ENCODE data around the gene ROR2. TPM values are rescaled to one million over a fixed set of nuclear protein-coding genes. Genes with fewer than 3 reads are reported as not detected.

The ROR2 gene
- total RNA-seq, 1 donor, result 13.8 TPM

- no peak overlapping the region for H2AFZ ChIP-seq (ENCODE audit: low read length)
- H3K27ac ChIP-seq (ENCODE audit: low read depth, low read length), result no peak overlapping the region
- no peak for DNase-seq (ENCODE audit: insufficient read length, low spot score, missing footprints)
- peaks cover 21% of the 10 kb centered on the region for H3K27me3 ChIP-seq (ENCODE audit: insufficient read depth, low read length)
- H3K36me3 ChIP-seq (ENCODE audit: insufficient read depth, low read length), result no peaks in the 10 kb centered on the region
- H3K4me2 ChIP-seq (ENCODE audit: insufficient read depth, low read length), result no peak overlapping the region
- no peak for TF ChIP-seq CTCF (IDR thresholded peaks at IDR 0.05; ENCODE audit: extremely low read depth, low read depth, low read length)
- H4K20me1 ChIP-seq (ENCODE audit: insufficient read depth, low read length), result no peaks in the 10 kb centered on the region
- no peaks in the 10 kb centered on the region for H3K79me2 ChIP-seq (ENCODE audit: insufficient read depth, low read length)
- H3K4me3 ChIP-seq (ENCODE audit: insufficient read depth, low read length), result no peak overlapping the region
- peaks cover 3% of the 10 kb centered on the region for H3K4me1 ChIP-seq (ENCODE audit: insufficient read depth, low read length)
- no peaks in the 10 kb centered on the region for H3K9me3 ChIP-seq (ENCODE audit: low read depth, low read length)
These were observed 53.4 kb downstream of the ROR2 start for GRCh38 chr9:91896513-91897121.

- no peak overlapping the region for H3K27ac ChIP-seq (ENCODE audit: low read depth, low read length)
These were observed 53.9 kb downstream of the ROR2 start for GRCh38 chr9:91896097-91896496.

GRCh38 chr9:91894536-91894935, 55.5 kb downstream of the ROR2 start:
- H3K4me1 ChIP-seq (ENCODE audit: insufficient read depth, low read length), result peaks cover 3% of the 10 kb centered on the region
- no peak for DNase-seq (ENCODE audit: insufficient read length, low spot score, missing footprints)
- no peaks in the 10 kb centered on the region for H4K20me1 ChIP-seq (ENCODE audit: insufficient read depth, low read length)
- no peaks in the 10 kb centered on the region for H3K9me3 ChIP-seq (ENCODE audit: low read depth, low read length)
- H3K36me3 ChIP-seq (ENCODE audit: insufficient read depth, low read length), result no peaks in the 10 kb centered on the region
- no peaks in the 10 kb centered on the region for H3K79me2 ChIP-seq (ENCODE audit: insufficient read depth, low read length)
- H3K27ac ChIP-seq (ENCODE audit: low read depth, low read length), result no peak overlapping the region
- no peak overlapping the region for H3K4me2 ChIP-seq (ENCODE audit: insufficient read depth, low read length)
- peaks cover 17% of the 10 kb centered on the region for H3K27me3 ChIP-seq (ENCODE audit: insufficient read depth, low read length)
- no peak for TF ChIP-seq CTCF (IDR thresholded peaks at IDR 0.05; ENCODE audit: extremely low read depth, low read depth, low read length)
- no peak overlapping the region for H3K4me3 ChIP-seq (ENCODE audit: insufficient read depth, low read length)
- H2AFZ ChIP-seq (ENCODE audit: low read length), result no peak overlapping the region

More at GRCh38 chr9:91896097-91896496, 53.9 kb downstream of the ROR2 start:
- TF ChIP-seq CTCF (IDR thresholded peaks at IDR 0.05; ENCODE audit: extremely low read depth, low read depth, low read length), result no peak
- no peaks in the 10 kb centered on the region for H3K9me3 ChIP-seq (ENCODE audit: low read depth, low read length)
- no peak for DNase-seq (ENCODE audit: insufficient read length, low spot score, missing footprints)
- no peak overlapping the region for H3K4me2 ChIP-seq (ENCODE audit: insufficient read depth, low read length)
- H2AFZ ChIP-seq (ENCODE audit: low read length), result no peak overlapping the region
- peaks cover 21% of the 10 kb centered on the region for H3K27me3 ChIP-seq (ENCODE audit: insufficient read depth, low read length)
- no peak overlapping the region for H3K4me3 ChIP-seq (ENCODE audit: insufficient read depth, low read length)
- H3K79me2 ChIP-seq (ENCODE audit: insufficient read depth, low read length), result no peaks in the 10 kb centered on the region
- H3K36me3 ChIP-seq (ENCODE audit: insufficient read depth, low read length), result no peaks in the 10 kb centered on the region
- H3K4me1 ChIP-seq (ENCODE audit: insufficient read depth, low read length), result peaks cover 3% of the 10 kb centered on the region
- H4K20me1 ChIP-seq (ENCODE audit: insufficient read depth, low read length), result no peaks in the 10 kb centered on the region

- Histone ChIP-seq H3K4me2 (ENCODE audit: insufficient read depth, low read length) (no peak overlapping the region), H3K36me3 (ENCODE audit: insufficient read depth, low read length) (no peaks in the 10 kb centered on the region), H3K4me1 (ENCODE audit: insufficient read depth, low read length) (peaks cover 3% of the 10 kb centered on the region), H2AFZ (ENCODE audit: low read length) (no peak overlapping the region), H3K4me3 (ENCODE audit: insufficient read depth, low read length) (no peak overlapping the region), H3K9me3 (ENCODE audit: low read depth, low read length) (no peaks in the 10 kb centered on the region), H3K79me2 (ENCODE audit: insufficient read depth, low read length) (no peaks in the 10 kb centered on the region), H3K27me3 (ENCODE audit: insufficient read depth, low read length) (peaks cover 16% of the 10 kb centered on the region), H4K20me1 (ENCODE audit: insufficient read depth, low read length) (no peaks in the 10 kb centered on the region), H3K27ac (ENCODE audit: low read depth, low read length) (no peak overlapping the region)
- no peak for TF ChIP-seq CTCF (IDR thresholded peaks at IDR 0.05; ENCODE audit: extremely low read depth, low read depth, low read length)
- no peak for DNase-seq (ENCODE audit: insufficient read length, low spot score, missing footprints)
These were observed 56.0 kb downstream of the ROR2 start for GRCh38 chr9:91894023-91894422.

Data from osteoblast (primary cell).